H1 (cell line): ENCODE data around the gene FAM120B.

Source experiments
- BCL11A ChIP-seq, 2 experiments: IDR thresholded peaks; one replicate each; pipeline ENCODE4 v1.6.1; 2011; ENCODE audit warnings: low read depth in 2 of 2, low read length in 2 of 2, mild to moderate bottlenecking in 2 of 2
- EP300 ChIP-seq, 2 experiments: IDR thresholded peaks; 1 replicate in 1 of 2; 2 replicates in 1 of 2; pipeline ENCODE4 v1.6.1; 2011 to 2012; ENCODE audit warnings: low read depth in 2 of 2, low read length in 2 of 2, mild to moderate bottlenecking in 2 of 2, borderline replicate concordance in 1 of 2, inconsistent platforms in 1 of 2, moderate library complexity in 1 of 2

DNA sequence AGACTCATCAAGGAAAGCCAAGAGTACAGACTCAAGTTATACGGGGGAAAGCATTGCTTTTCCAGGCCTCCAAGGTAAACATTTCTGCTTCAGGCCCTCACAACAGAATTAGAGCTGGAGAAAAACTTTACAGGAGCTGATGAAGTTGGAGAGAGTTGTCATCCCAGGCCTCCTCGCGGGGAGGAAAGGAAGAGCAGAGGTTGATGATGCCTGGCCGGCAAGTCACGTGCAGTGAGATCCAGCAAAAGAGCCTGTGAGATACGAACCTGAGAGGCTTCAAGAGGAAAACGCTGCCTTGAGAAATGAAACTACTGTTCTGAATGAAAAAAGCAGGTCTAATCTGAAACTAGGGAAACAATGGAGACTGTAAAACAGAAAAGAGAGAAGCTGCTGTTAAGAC is 122.9 kb downstream of the FAM120B start:
- no peak for TF ChIP-seq EP300 (IDR thresholded peaks at IDR 0.05; ENCODE audit: borderline replicate concordance in 1 of 2, low read depth in 2 of 2, low read length in 2 of 2)
- no peak for TF ChIP-seq BCL11A (IDR thresholded peaks at IDR 0.05; ENCODE audit: low read depth in 2 of 2, low read length in 2 of 2)
